Esophagus muscularis mucosa (tissue), 4 donors: ENCODE results near the gene BLID. TPM values are rescaled to one million over a fixed set of nuclear protein-coding genes. Genes with fewer than 3 reads are reported as not detected.

Experiments
- DNase-seq: peaks from one replicate; pipeline ENCODE4 v3.0.0-alpha.2; 2017; ENCODE audit errors: extremely low spot score
- H3K27ac ChIP-seq, 4 donors: fragments of 200-600 bp; sonication (generic); replicated peaks in 1 of 4; 1 replicate in 3 of 4; 2 replicates in 1 of 4; pipeline ENCODE4 v1.5.1; 2016 to 2019; ENCODE audit warnings: mild to moderate bottlenecking in 1 of 4
- H3K27me3 ChIP-seq, 4 donors: fragments of 200-600 bp; sonication (generic); one replicate each; pipeline versions ENCODE4 v1.5.1 to v1.6.0; 2016 to 2019
- H3K36me3 ChIP-seq, 4 donors: fragments of 200-600 bp; sonication (generic); one replicate each; pipeline ENCODE4 v1.5.1; 2016 to 2019
- H3K4me1 ChIP-seq, 4 donors: fragments of 200-600 bp; sonication (generic); one replicate each; pipeline ENCODE4 v1.5.1; 2016 to 2019
- H3K4me3 ChIP-seq, 4 donors: fragments of 200-600 bp; sonication (generic); 1 replicate in 2 of 4; 2 replicates in 2 of 4; pipeline ENCODE4 v1.5.1; 2016 to 2019; ENCODE audit warnings: mild to moderate bottlenecking in 4 of 4, moderate library complexity in 1 of 4
- H3K9me3 ChIP-seq, 4 donors: fragments of 200-600 bp; sonication (generic); 1 replicate in 3 of 4; 2 replicates in 1 of 4; pipeline ENCODE4 v1.5.1; 2016 to 2019
- CTCF ChIP-seq, 3 experiments: fragments of 200-600 bp in 2 of 3; fragments of 450-650 bp in 1 of 3; sonication (generic) in 2 of 3; IDR thresholded peaks; one replicate each; pipeline ENCODE4 v1.5.1; 2017 to 2019; ENCODE audit warnings: antibody characterized with exemption in 3 of 3, mild to moderate bottlenecking in 2 of 3, moderate library complexity in 1 of 3
- EP300 ChIP-seq: sonication (generic); formaldehyde crosslinking; IDR thresholded peaks from one replicate; pipeline ENCODE4 v1.6.1; 2017; ENCODE audit warnings: antibody characterized with exemption
- POLR2A ChIP-seq: fragments of 450-650 bp; IDR thresholded peaks from one replicate; pipeline ENCODE4 v1.6.1; 2017; ENCODE audit warnings: antibody characterized with exemption, moderate library complexity, mild to moderate bottlenecking, low read depth
- POLR2AphosphoS5 ChIP-seq, 2 donors: sonication (generic); formaldehyde crosslinking; IDR thresholded peaks; one replicate each; pipeline ENCODE4 v1.6.1; 2017; ENCODE audit warnings: antibody characterized with exemption in 2 of 2
- WGBS: methylation state at CpG from one replicate; pipeline ENCODE4 v1.1.5; 2018; 5-methylcytosine and 5-hydroxymethylcytosine counted together
- intact Hi-C: fragments of 100-400 bp; cut with DNase I; formaldehyde crosslinking; loops from one replicate; pipeline ENCODE4 v1.15.1; 2023
- total RNA-seq, 4 donors: library from RNA; depleted of rRNA; stranded (reverse); fragments of >200 nt; gene quantifications; one replicate each; pipeline versions ENCODE4 v1.1.0 to v1.2.1, GENCODE V29; 2016

BLID gene
- total RNA-seq, 4 donors from 2014 or later, result 0.99 to 3.3 (median 1.3) TPM; not detected in 1

DNA sequence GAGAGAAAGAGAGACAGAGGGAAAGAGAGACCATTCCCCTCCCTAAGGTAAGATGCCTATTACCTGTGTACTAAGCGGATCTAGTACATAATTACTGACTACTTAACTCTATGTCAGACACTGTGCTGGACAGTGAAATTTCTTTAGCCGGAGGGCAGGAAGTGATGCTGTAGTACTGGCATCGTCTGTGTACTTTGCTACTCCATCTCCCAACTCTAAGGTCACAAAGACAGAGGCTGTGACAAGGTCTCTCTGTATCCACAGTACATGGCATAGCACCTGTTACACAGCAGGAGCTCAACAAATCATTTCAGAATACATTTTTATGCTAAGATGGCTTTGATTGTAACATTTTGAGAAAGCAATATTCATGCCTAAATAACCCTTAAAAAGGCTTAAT lies 9.0 kb downstream of the BLID start:
- TF ChIP-seq POLR2AphosphoS5 (IDR thresholded peaks at IDR 0.05) (no peak), POLR2A (no peak), EP300 (no peak)
- H3K36me3 ChIP-seq, result no peaks in the 10 kb centered on the region
- 70% methylated on average over 3 of the region's 3 CpGs for WGBS
- intact Hi-C loops, result loop anchor here (10.0 kb wide), 1 partner anchor 198 kb away; no protein-coding TSS in a partner anchor
- no peak overlapping the region for H3K27ac ChIP-seq
- H3K9me3 ChIP-seq, result no peaks in the 10 kb centered on the region
- H3K4me3 ChIP-seq, result no peak overlapping the region
- no peak for DNase-seq
- no peaks in the 10 kb centered on the region for H3K27me3 ChIP-seq
- peaks cover 17 to 29% (median 25%) of the 10 kb centered on the region in 4 donors for H3K4me1 ChIP-seq

DNA sequence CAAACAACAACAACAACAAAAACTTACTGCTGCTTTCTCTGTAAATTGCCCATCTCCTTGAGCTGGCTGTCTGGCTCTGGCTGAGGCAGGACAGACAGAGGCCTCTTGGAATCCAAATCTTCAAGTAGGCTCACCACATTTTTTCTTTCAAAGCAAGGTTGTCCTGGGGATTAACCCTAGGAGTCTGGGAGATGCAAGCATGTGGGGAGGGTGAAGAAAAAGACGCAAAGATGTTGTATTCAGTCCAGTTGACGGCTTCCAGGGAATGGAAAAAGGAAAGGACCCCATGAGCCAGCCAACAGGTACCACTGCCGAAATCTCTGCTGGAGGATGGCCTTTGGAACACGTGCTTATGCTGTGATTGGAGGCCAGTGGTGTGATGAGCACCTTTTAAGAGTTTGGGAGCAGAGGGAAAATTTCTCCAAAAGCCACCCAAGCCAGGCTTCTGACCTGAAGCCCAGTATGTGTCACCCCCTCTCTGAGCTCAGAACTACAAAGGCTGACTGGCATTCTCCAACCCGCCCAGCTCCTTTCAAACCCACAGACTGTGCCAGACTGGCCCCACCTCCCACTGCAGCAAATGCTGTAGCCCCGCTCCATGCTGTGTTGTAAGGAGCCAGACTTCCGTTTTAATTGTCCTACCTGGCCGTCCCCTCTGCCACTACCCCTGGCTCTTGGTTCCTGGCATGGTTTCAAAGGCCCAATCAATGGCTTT lies 10.8 kb downstream of the BLID start:
- Histone ChIP-seq H3K4me3 (no peak overlapping the region), H3K27me3 (no peaks in the 10 kb centered on the region), H3K4me1 (peaks cover 19 to 34% (median 27%) of the 10 kb centered on the region in 4 donors), H3K27ac (peak overlapping the region in 2 of 4 donors; percentile 5 to 32), H3K9me3 (no peaks in the 10 kb centered on the region), H3K36me3 (no peaks in the 10 kb centered on the region)
- intact Hi-C loops, result loop anchor here (10.0 kb wide), 1 partner anchor 200 kb away; no protein-coding TSS in a partner anchor
- TF ChIP-seq CTCF (IDR thresholded peaks at IDR 0.05), result no peak
- TF ChIP-seq POLR2AphosphoS5 (IDR thresholded peaks at IDR 0.05), result no peak
- no peak for TF ChIP-seq EP300
- TF ChIP-seq POLR2A, result no peak
- DNase-seq, result no peak
- WGBS, result 82% methylated on average over 7 of the region's 8 CpGs

DNA sequence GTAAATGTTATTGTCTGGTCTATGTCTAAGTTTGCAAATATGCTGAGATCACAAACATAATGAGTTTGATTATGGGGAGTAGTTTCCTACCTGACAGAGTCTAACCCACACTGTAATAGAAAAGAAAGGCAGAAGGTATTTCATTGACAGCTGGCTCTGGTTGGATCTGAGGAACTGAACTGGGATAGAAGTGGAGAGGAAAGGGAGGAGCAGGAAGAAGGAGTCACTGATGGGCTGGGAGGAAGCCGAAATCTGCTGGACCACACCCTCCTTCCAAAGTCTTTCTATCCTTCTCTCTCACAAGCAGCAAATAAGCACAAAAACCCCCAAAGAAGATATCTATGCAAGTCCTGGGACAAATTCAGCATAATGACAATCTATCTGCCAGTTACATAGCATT lies 11.7 kb downstream of the BLID start:
- H3K4me3 ChIP-seq, result no peak overlapping the region
- no peaks in the 10 kb centered on the region for H3K9me3 ChIP-seq
- H3K27me3 ChIP-seq, result no peaks in the 10 kb centered on the region
- WGBS, result 46% methylated on average over 1 of the region's 1 CpG
- peak overlapping the region in 3 of 4 donors; percentile 19 to 38 (median 21) for H3K27ac ChIP-seq
- intact Hi-C loops, result loop anchor here (5.0 to 10.0 kb wide), 4 partner anchors 53 to 200 kb away; no protein-coding TSS in a partner anchor
- TF ChIP-seq POLR2A (no peak), POLR2AphosphoS5 (IDR thresholded peaks at IDR 0.05) (no peak), EP300 (no peak), CTCF (IDR thresholded peaks at IDR 0.05) (no peak)
- no peaks in the 10 kb centered on the region for H3K36me3 ChIP-seq
- DNase-seq, result no peak
- peaks cover 19 to 34% (median 27%) of the 10 kb centered on the region in 4 donors for H3K4me1 ChIP-seq

GRCh38 chr11:122103726-122104125 lies 12.3 kb downstream of the BLID start:
- TF ChIP-seq POLR2A (no peak), CTCF (IDR thresholded peaks at IDR 0.05) (no peak), EP300 (no peak), POLR2AphosphoS5 (IDR thresholded peaks at IDR 0.05) (no peak)
- intact Hi-C loops, result loop anchor here (5.0 to 10.0 kb wide), 4 partner anchors 54 to 201 kb away; no protein-coding TSS in a partner anchor
- WGBS, result 90% methylated on average over 4 of the region's 4 CpGs
- no peak overlapping the region for H3K4me3 ChIP-seq
- H3K4me1 ChIP-seq, result peaks cover 17 to 34% (median 27%) of the 10 kb centered on the region in 4 donors
- H3K27ac ChIP-seq, result peak overlapping the region in 2 of 4 donors; percentile 91 to 93
- H3K36me3 ChIP-seq, result no peaks in the 10 kb centered on the region
- no peak for DNase-seq
- no peaks in the 10 kb centered on the region for H3K9me3 ChIP-seq
- no peaks in the 10 kb centered on the region for H3K27me3 ChIP-seq

GRCh38 chr11:122103321-122103720 lies 12.7 kb downstream of the BLID start:
- no peaks in the 10 kb centered on the region for H3K27me3 ChIP-seq
- H3K4me1 ChIP-seq, result peaks cover 13 to 34% (median 27%) of the 10 kb centered on the region in 4 donors
- intact Hi-C loops, result loop anchor here (5.0 to 10.0 kb wide), 4 partner anchors 54 to 201 kb away; no protein-coding TSS in a partner anchor
- H3K9me3 ChIP-seq, result no peaks in the 10 kb centered on the region
- TF ChIP-seq POLR2AphosphoS5 (IDR thresholded peaks at IDR 0.05) (no peak), POLR2A (no peak), CTCF (IDR thresholded peaks at IDR 0.05) (no peak), EP300 (no peak)
- no peak overlapping the region for H3K4me3 ChIP-seq
- H3K27ac ChIP-seq, result peak overlapping the region; percentile 88 to 93 (median 92)
- H3K36me3 ChIP-seq, result no peaks in the 10 kb centered on the region
- 70% methylated on average over 6 of the region's 6 CpGs for WGBS
- no peak for DNase-seq
